HepG2 (cell line): ENCODE results near the gene CDH23. TPM values are rescaled to one million over a fixed set of nuclear protein-coding genes. Genes with fewer than 3 reads are reported as not detected.

Experiments
- ATAC-seq: fragments of 200-7000 bp; cut with Tn5 transposase; 3 replicates; pipeline ENCODE4 v1.9.1; 2020; ENCODE audit warnings: mild to moderate bottlenecking, moderate library complexity
- BruUV-seq: library from RNA; stranded (reverse); fragments of 400-500 nt; replicated peaks from 2 replicates; lab custom pipeline; 2021; lab: Mats Ljungman, UMichigan
- CTCF ChIA-PET: fragments of 300-600 bp; formaldehyde crosslinking; extraction: SDS; loops from one replicate; lab custom pipeline; 2021; ENCODE audit warnings: low total read pairs, inconsistent platforms, low intra/inter-chr PET ratio; lab: Yijun Ruan, JAX
- POLR2A ChIA-PET: fragments of 350-600 bp; sonication (Branson Sonifier 250); formaldehyde crosslinking; loops from one replicate; lab custom pipeline; 2020; ENCODE audit warnings: antibody characterized with exemption, inconsistent platforms; lab: Yijun Ruan, JAX
- DNase-seq: peaks from one replicate; pipeline ENCODE4 v3.0.0-alpha.2; 2015; ENCODE audit warnings: low spot score
- FAIRE-seq: peaks from 3 replicates; lab custom pipeline; 2011; peaks lifted over from hg19 to GRCh38; lab: Jason Lieb, UNC
- H2AFZ ChIP-seq: one replicate; pipeline ENCODE4 v1.6.1; 2011; ENCODE audit warnings: low read length, inconsistent platforms
- H3K27ac ChIP-seq: fragments of 300-600 bp; 3 replicates; pipeline ENCODE4 v1.8.0; 2011; ENCODE audit warnings: mixed run types, mild to moderate bottlenecking, mixed read lengths, low read length, inconsistent platforms; ENCODE audit not compliant: insufficient read depth; ENCODE audit errors: extremely low read length
- H3K27me3 ChIP-seq, 2 experiments: fragments of 200-600 bp in 1 of 2; 2 replicates in 1 of 2; 3 replicates in 1 of 2; pipeline versions ENCODE4 v1.6.0 to v1.8.0; 2011; ENCODE audit warnings: low read length in 2 of 2, mild to moderate bottlenecking in 2 of 2, moderate library complexity in 2 of 2, inconsistent platforms in 1 of 2; ENCODE audit not compliant: insufficient read depth in 2 of 2, control insufficient read depth in 1 of 2
- H3K36me3 ChIP-seq, 2 experiments: fragments of 200-600 bp in 1 of 2; replicated peaks in 1 of 2; 2 replicates in 1 of 2; 3 replicates in 1 of 2; pipeline versions ENCODE4 v1.5.1 to v1.8.0; 2011; ENCODE audit warnings: low read length in 2 of 2, inconsistent platforms in 1 of 2; ENCODE audit not compliant: insufficient read depth in 2 of 2, control insufficient read depth in 1 of 2
- H3K4me1 ChIP-seq: 2 replicates; pipeline ENCODE4 v1.5.1; 2012; ENCODE audit warnings: low read length, inconsistent platforms; ENCODE audit not compliant: insufficient read depth
- H3K4me2 ChIP-seq: 2 replicates; pipeline ENCODE4 v1.6.0; 2011; ENCODE audit warnings: low read depth, low read length, inconsistent platforms
- H3K4me3 ChIP-seq, 3 experiments: fragments of 200-600 bp in 1 of 3; sonication (generic), shearing (Covaris generic) in 1 of 3; replicated peaks in 1 of 3; 2 replicates each; pipeline ENCODE4 v1.5.1; 2011 to 2016; ENCODE audit warnings: low read length in 3 of 3, inconsistent platforms in 2 of 3, low read depth in 2 of 3, mild to moderate bottlenecking in 2 of 3, control low read depth in 1 of 3, mixed read lengths in 1 of 3; ENCODE audit not compliant: insufficient read depth in 1 of 3
- H3K79me2 ChIP-seq: one replicate; pipeline ENCODE4 v1.6.1; 2011; ENCODE audit warnings: low read length, inconsistent platforms; ENCODE audit not compliant: insufficient read depth
- H3K9ac ChIP-seq: 2 replicates; pipeline ENCODE4 v1.6.0; 2011; ENCODE audit warnings: mild to moderate bottlenecking, low read depth, low read length, inconsistent platforms; ENCODE audit not compliant: insufficient read depth
- H3K9me3 ChIP-seq: 2 replicates; pipeline ENCODE4 v1.5.1; 2012; ENCODE audit warnings: mild to moderate bottlenecking, low read length
- H4K20me1 ChIP-seq: 2 replicates; pipeline ENCODE4 v1.6.0; 2011; ENCODE audit warnings: inconsistent platforms, mild to moderate bottlenecking, low read length, moderate library complexity; ENCODE audit not compliant: insufficient read depth
- ELF4 ChIP-seq: sonication (generic); formaldehyde crosslinking; IDR thresholded peaks from 2 replicates; pipeline ENCODE4 v1.5.0; 2020; ENCODE audit warnings: missing genetic modification reagents, mild to moderate bottlenecking, moderate library complexity, borderline replicate concordance
- GPBP1L1 ChIP-seq: sonication (generic); formaldehyde crosslinking; IDR thresholded peaks from 2 replicates; pipeline ENCODE4 v1.5.0; 2020; ENCODE audit warnings: mild to moderate bottlenecking, missing genetic modification reagents
- HMG20B ChIP-seq: conservative IDR thresholded peaks from 2 replicates; pipeline ENCODE4 v1.6.1; 2016; ENCODE audit warnings: missing genetic modification reagents, missing compliant biosample characterization
- RARG ChIP-seq: sonication (generic); formaldehyde crosslinking; IDR thresholded peaks from 2 replicates; pipeline ENCODE4 v1.4.0; 2020; ENCODE audit warnings: low read depth, mild to moderate bottlenecking, missing genetic modification reagents
- SP1 ChIP-seq, 2 experiments: fragments of 450-650 bp in 1 of 2; sonication (generic) in 1 of 2; formaldehyde crosslinking in 1 of 2; IDR thresholded peaks; 2 replicates each; pipeline versions ENCODE4 v1.4.0 to v1.6.1; 2016 to 2020; ENCODE audit warnings: missing genetic modification reagents in 1 of 2
- SRSF4 ChIP-seq: fragments of 200-400 bp; formaldehyde crosslinking; IDR thresholded peaks from one replicate; pipeline ENCODE4 v1.6.1; 2018; ENCODE audit warnings: mild to moderate bottlenecking, low read depth, low read length, moderate library complexity; ENCODE audit not compliant: poor library complexity, severe bottlenecking
- ZBTB7A ChIP-seq: sonication (generic); formaldehyde crosslinking; IDR thresholded peaks from 2 replicates; pipeline ENCODE4 v1.8.0; 2022; ENCODE audit warnings: mild to moderate bottlenecking, missing genetic modification reagents
- ZKSCAN1 ChIP-seq: fragments of 150-350 bp; IDR thresholded peaks from 2 replicates; pipeline ENCODE4 v1.6.1; 2014; ENCODE audit warnings: low read length
- ZMYM4 ChIP-seq: sonication (generic); formaldehyde crosslinking; IDR thresholded peaks from 2 replicates; pipeline ENCODE4 v1.8.1; 2023; ENCODE audit warnings: mild to moderate bottlenecking, missing genetic modification reagents
- ZNF205 ChIP-seq: IDR thresholded peaks from 2 replicates; pipeline ENCODE4 v1.6.1; 2018; ENCODE audit warnings: missing biosample characterization, missing genetic modification reagents
- ZNF30 ChIP-seq: sonication (generic); formaldehyde crosslinking; IDR thresholded peaks from 2 replicates; pipeline ENCODE4 v1.5.0; 2020; ENCODE audit warnings: mild to moderate bottlenecking, missing genetic modification reagents
- ZNF572 ChIP-seq: sonication (generic); formaldehyde crosslinking; IDR thresholded peaks from 2 replicates; pipeline ENCODE4 v1.5.1; 2020; ENCODE audit warnings: mild to moderate bottlenecking, missing genetic modification reagents
- ZNF615 ChIP-seq: sonication (generic); formaldehyde crosslinking; IDR thresholded peaks from 2 replicates; pipeline ENCODE4 v1.5.0; 2020; ENCODE audit warnings: mild to moderate bottlenecking, missing genetic modification reagents, borderline replicate concordance
- ZNF713 ChIP-seq: sonication (generic); formaldehyde crosslinking; IDR thresholded peaks from 2 replicates; pipeline ENCODE4 v1.4.0; 2020; ENCODE audit warnings: mild to moderate bottlenecking, missing genetic modification reagents
- WGBS: methylation state at CpG from one replicate; pipeline ENCODE4 v1.1.6; 2017; ENCODE audit warnings: low lambda C conversion rate; 5-methylcytosine and 5-hydroxymethylcytosine counted together
- in situ Hi-C: cut with HindIII; loops from 2 replicates; pipeline ENCODE4 v1.10.0; 2017; ENCODE audit warnings: low pct_unique_long_range_greater_than_20kb; ENCODE audit not compliant: extremely low pct_ligation_motif_present
- intact Hi-C: fragments of 100-400 bp; cut with micrococcal nuclease; formaldehyde crosslinking; loops from one replicate; pipeline ENCODE4 v1.10.0; 2022; ENCODE audit not compliant: unreplicated experiment
- polyA plus RNA-seq, 8 experiments: library from polyadenylated mRNA; depleted of rRNA in 3 of 8; stranded (reverse) in 7 of 8; unstranded in 1 of 8; fragments of >200 nt; fragmentation: Illumina TruSeq in 4 of 8; extraction: Trizol in 4 of 8; gene quantifications; 2 replicates each; pipeline versions ENCODE4 v1.2.1 to v1.2.3, GENCODE V29; 2011 to 2016; ENCODE audit warnings: low read depth in 4 of 8, missing spikeins in 1 of 8, mixed read lengths in 1 of 8; ENCODE audit not compliant: insufficient read depth in 1 of 8
- total RNA-seq, 5 experiments: library from RNA; depleted of rRNA; stranded (reverse); fragments of >200 nt; fragmentation: Illumina TruSeq; extraction: Trizol; gene quantifications; 2 replicates each; pipeline ENCODE4 v1.2.3, GENCODE V29; 2016; ENCODE audit warnings: low read depth in 1 of 5

The CDH23 gene
- total and polyA plus RNA-seq, 2 of the 13 experiments (the other 11 are each of a cell fraction or from before 2014, with no cell fraction given), result 0.13 TPM; not detected in 1

GRCh38 chr10:71509444-71509843 lies 112.7 kb downstream of the CDH23 start:
- Histone ChIP-seq H3K79me2 (no peaks in the 10 kb centered on the region), H3K36me3 (no peaks in the 10 kb centered on the region), H3K27ac (no peak overlapping the region), H3K27me3 (peaks cover 1 to 14% of the 10 kb centered on the region in 2 experiments; a peak in 3 of 5 replicates), H3K4me2 (no peak overlapping the region), H3K9me3 (no peaks in the 10 kb centered on the region), H3K4me3 (no peak overlapping the region), H3K4me1 (peaks cover 10% of the 10 kb centered on the region), H2AFZ (no peak overlapping the region), H4K20me1 (no peaks in the 10 kb centered on the region), H3K9ac (no peak overlapping the region)
- 0% methylated on average over 2 of the region's 2 CpGs for WGBS
- in situ Hi-C loops (no loop called here), intact Hi-C loops (no loop called here)
- ChIA-PET CTCF (no interaction called here), POLR2A (no interaction called here)
- no TSS peak for BruUV-seq
- TF ChIP-seq ZNF615 (CRISPR knock-in tag) (no peak), HMG20B (no peak), ZNF205 (CRISPR knock-in tag) (no peak), ZNF572 (no peak), RARG (CRISPR knock-in tag) (no peak), SP1 (IDR thresholded peaks at IDR 0.05) (no peak), SP1 (CRISPR knock-in tag; IDR thresholded peaks at IDR 0.05) (no peak), ZBTB7A (CRISPR knock-in tag) (no peak)
- ATAC-seq (no peak), FAIRE-seq (no peak), DNase-seq (no peak)

GRCh38 chr10:71511206-71511605 lies 114.5 kb downstream of the CDH23 start:
- intact Hi-C loops (no loop called here), in situ Hi-C loops (no loop called here)
- peaks cover 1 to 4% of the 10 kb centered on the region in 2 experiments; a peak in 3 of 5 replicates for H3K27me3 ChIP-seq
- DNase-seq (no peak), ATAC-seq (no peak), FAIRE-seq (no peak)
- peaks cover 10% of the 10 kb centered on the region for H3K4me1 ChIP-seq
- H3K27ac ChIP-seq, result no peak overlapping the region
- H3K4me3 ChIP-seq, result no peak overlapping the region
- POLR2A ChIA-PET, result no interaction called here
- H4K20me1 ChIP-seq, result no peaks in the 10 kb centered on the region
- H3K4me2 ChIP-seq, result no peak overlapping the region
- no peaks in the 10 kb centered on the region for H3K79me2 ChIP-seq
- TF ChIP-seq GPBP1L1, result no peak
- no peak for TF ChIP-seq ZNF713
- TF ChIP-seq ZNF30 (CRISPR knock-in tag), result no peak
- no peak for TF ChIP-seq SRSF4
- no peak for TF ChIP-seq ZKSCAN1
- no peak for TF ChIP-seq ELF4 (CRISPR knock-in tag)
- TF ChIP-seq ZMYM4 (CRISPR knock-in tag), result no peak
- TF ChIP-seq, all 625 proteins: peak for 0
- CTCF ChIA-PET, result no interaction called here
- H3K9ac ChIP-seq, result no peak overlapping the region
- WGBS, result no CpG with 5 or more reads among the region's 4 CpGs
- BruUV-seq, result no TSS peak
- H3K36me3 ChIP-seq, result no peaks in the 10 kb centered on the region
- no peaks in the 10 kb centered on the region for H3K9me3 ChIP-seq
- no peak overlapping the region for H2AFZ ChIP-seq
